ENCODE measurements around the gene HECTD4. TPM values are rescaled to one million over a fixed set of nuclear protein-coding genes. Genes with fewer than 3 reads are reported as not detected.
"Not testable (repeated sequence)": the region's sequence is repeated elsewhere in the genome, so short reads cannot be mapped to it uniquely, and the experiment has no call there.

Gene HECTD4
- total and polyA plus RNA-seq, 7 donors, result 2.1 to 22.8 (median 14.6) TPM

DNA sequence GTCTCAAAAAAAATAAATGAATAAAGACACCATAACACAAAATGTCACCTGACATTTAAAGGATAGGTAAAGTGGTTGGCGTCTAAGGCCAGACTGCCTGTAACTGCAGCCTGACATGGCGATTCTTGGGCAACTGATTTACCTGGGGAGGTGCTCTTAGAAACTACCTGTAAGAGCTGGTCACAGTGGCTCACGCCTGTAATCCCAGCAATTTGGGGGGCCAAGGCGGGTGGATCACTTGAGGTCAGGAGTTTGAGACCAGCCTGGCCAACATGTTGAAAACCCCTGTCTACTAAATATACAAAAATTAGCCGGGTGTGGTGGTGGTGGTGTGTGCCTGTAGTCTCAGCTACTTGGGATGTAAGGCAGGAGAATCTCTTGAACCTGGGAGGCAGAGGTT lies 18.8 kb upstream of the HECTD4 start:
- no peaks in the 10 kb centered on the region for H3K27me3 ChIP-seq (ENCODE audit: insufficient read depth in 3 of 3, low read length in 2 of 3)
- TF ChIP-seq, protein P1, sequence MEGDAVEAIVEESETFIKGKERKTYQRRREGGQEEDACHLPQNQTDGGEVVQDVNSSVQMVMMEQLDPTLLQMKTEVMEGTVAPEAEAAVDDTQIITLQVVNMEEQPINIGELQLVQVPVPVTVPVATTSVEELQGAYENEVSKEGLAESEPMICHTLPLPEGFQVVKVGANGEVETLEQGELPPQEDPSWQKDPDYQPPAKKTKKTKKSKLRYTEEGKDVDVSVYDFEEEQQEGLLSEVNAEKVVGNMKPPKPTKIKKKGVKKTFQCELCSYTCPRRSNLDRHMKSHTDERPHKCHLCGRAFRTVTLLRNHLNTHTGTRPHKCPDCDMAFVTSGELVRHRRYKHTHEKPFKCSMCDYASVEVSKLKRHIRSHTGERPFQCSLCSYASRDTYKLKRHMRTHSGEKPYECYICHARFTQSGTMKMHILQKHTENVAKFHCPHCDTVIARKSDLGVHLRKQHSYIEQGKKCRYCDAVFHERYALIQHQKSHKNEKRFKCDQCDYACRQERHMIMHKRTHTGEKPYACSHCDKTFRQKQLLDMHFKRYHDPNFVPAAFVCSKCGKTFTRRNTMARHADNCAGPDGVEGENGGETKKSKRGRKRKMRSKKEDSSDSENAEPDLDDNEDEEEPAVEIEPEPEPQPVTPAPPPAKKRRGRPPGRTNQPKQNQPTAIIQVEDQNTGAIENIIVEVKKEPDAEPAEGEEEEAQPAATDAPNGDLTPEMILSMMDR (IDR thresholded peaks at IDR 0.05), result no peak
- no peak for DNase-seq
- no peak overlapping the region for H3K4me3 ChIP-seq
- H3K4me1 ChIP-seq, result no peaks in the 10 kb centered on the region
- no peaks in the 10 kb centered on the region for H3K9me3 ChIP-seq
- intact Hi-C loops (cut with DNase I), result no loop called here
- ATAC-seq, result no peak
- H3K27ac ChIP-seq, result no peak overlapping the region
- 93 to 95% (median 94%) methylated on average over 5 of the region's 5 CpGs for WGBS, 3 donors
- H3K36me3 ChIP-seq (ENCODE audit: insufficient read depth in 1 of 2, low read depth in 1 of 2), result peaks cover 5 to 20% of the 10 kb centered on the region in 2 donors

DNA sequence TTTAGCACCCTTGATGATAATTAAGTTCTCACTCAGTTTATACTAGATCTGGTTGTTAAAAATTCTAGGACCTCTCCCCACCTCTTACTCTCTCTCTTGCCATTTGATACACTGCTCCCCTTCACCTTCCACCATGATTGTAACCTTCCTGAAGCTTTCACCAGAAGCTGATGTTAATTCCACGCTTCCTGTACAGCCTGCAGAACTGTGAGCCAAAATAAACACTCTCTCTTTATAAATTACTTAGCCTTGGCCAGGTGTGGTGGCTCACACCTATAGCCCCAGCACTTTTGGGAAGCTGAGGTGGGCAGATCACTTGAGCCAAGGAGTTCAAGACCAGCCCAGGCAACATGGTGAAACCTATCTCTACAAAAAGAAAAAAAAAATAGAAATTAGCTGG lies 11.1 kb upstream of the HECTD4 start:
- H3K9me3 ChIP-seq, result peaks cover 8% of the 10 kb centered on the region
- H3K27ac ChIP-seq, result no peak overlapping the region
- intact Hi-C loops (cut with DNase I), result no loop called here
- WGBS, 3 donors, result 80 to 89% (median 84%) methylated on average over 1 of the region's 1 CpG
- peaks cover 5% of the 10 kb centered on the region for H3K4me1 ChIP-seq
- no peaks in the 10 kb centered on the region for H3K27me3 ChIP-seq (ENCODE audit: insufficient read depth in 3 of 3, low read length in 2 of 3)
- H3K4me3 ChIP-seq, result no peak overlapping the region
- TF ChIP-seq, protein P1 (IDR thresholded peaks at IDR 0.05), result no peak
- ATAC-seq, result no peak
- no peaks in the 10 kb centered on the region for H3K36me3 ChIP-seq (ENCODE audit: insufficient read depth in 1 of 2, low read depth in 1 of 2)
- DNase-seq, result no peak

DNA sequence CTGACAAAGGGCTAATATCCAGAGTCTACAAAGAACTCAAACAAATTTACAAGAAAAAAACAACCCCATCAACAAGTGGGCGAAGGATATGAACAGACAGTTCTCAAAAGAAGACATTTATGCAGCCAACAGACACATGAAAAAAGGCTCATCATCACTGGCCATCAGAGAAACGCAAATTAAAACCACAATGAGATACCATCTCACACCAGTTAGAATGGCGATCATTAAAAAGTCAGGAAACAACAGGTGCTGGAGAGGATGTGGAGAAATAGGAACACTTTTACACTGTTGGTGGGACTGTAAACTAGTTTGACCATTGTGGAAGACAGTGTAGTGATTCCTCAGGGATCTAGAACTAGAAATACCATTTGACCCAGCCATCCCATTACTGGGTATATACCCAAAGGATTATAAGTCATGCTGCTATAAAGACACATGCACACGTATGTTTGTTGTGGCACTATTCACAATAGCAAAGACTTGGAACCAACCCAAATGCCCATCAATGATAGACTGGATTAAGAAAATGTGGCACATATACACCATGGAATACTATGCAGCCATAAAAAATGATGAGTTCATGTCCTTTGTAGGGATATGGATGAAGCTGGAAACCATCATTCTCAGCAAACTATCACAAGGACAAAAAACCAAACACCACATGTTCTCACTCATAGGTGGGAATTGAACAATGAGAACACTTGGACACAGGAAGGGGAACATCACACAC lies 7.9 kb upstream of the HECTD4 start:
- H3K4me3 ChIP-seq; H3K9me3 ChIP-seq; ATAC-seq; H3K36me3 ChIP-seq (ENCODE audit: insufficient read depth in 1 of 2, low read depth in 1 of 2); H3K27me3 ChIP-seq (ENCODE audit: insufficient read depth in 3 of 3, low read length in 2 of 3); H3K4me1 ChIP-seq; DNase-seq; H3K27ac ChIP-seq: not testable (repeated sequence)
- intact Hi-C loops (cut with DNase I), result loop anchor here in 1 of 2 donors (5.0 to 10.0 kb wide), 3 partner anchors 93 to 445 kb away; no protein-coding TSS in a partner anchor
- 78 to 83% (median 78%) methylated on average over 2 to 3 of the region's 4 CpGs for WGBS, 3 donors

DNA sequence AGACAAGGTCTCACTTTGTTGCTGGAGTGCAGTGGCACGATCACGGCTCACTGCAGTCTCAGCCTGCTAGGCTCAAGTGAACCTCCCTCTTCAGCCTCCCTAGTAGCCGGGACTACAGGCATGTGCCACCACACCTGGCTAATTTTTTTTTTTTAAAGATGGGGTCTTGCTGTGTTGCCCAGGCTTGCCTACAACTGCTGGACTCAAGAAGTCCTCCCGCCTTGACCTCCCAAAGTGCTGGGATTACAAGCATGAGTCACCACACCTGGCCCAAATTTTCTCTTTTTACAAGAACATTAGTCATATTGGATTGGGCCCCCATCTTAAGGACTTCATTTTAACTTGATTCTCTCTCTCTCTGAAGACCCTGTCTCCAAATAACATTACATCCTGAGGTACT lies 7.0 kb upstream of the HECTD4 start:
- ATAC-seq, result no peak
- H3K36me3 ChIP-seq (ENCODE audit: insufficient read depth in 1 of 2, low read depth in 1 of 2), result no peaks in the 10 kb centered on the region
- intact Hi-C loops (cut with DNase I), result loop anchor here in 1 of 2 donors (5.0 to 10.0 kb wide), 3 partner anchors 92 to 444 kb away; no protein-coding TSS in a partner anchor

DNA sequence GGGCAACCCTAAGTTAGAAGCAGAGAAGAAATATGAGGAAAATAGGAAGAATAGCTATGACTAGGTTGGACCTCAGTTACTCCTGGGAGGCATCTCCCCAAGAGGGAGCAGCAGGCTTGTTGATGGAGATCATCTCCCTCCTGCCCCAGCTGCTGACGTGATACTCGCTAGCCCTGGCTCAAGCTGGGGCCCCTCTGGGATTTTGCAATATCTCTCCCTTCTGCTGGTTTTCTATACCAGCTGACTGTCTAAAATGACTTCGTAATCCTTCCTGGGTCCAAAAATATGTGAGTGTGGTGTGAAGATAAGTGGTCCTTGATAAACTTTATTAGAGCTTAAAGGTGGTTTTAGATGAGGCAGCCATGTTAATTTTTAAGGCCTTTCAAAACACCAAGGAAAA lies 4.5 kb upstream of the HECTD4 start:
- no peak overlapping the region for H3K4me3 ChIP-seq
- WGBS, 3 donors, result 52 to 76% (median 60%) methylated on average over 3 of the region's 3 CpGs
- intact Hi-C loops (cut with DNase I), result loop anchor here in 1 of 2 donors (1.0 to 10.0 kb wide), 4 partner anchors 89 to 442 kb away; no protein-coding TSS in a partner anchor
- TF ChIP-seq, protein P1 (IDR thresholded peaks at IDR 0.05), result no peak
- no peaks in the 10 kb centered on the region for H3K9me3 ChIP-seq
- no peak for ATAC-seq
- no peaks in the 10 kb centered on the region for H3K4me1 ChIP-seq
- H3K27me3 ChIP-seq (ENCODE audit: insufficient read depth in 3 of 3, low read length in 2 of 3), result no peaks in the 10 kb centered on the region
- no peak overlapping the region for H3K27ac ChIP-seq
- DNase-seq, result peak in 1 of 2 donors; percentile 61
- H3K36me3 ChIP-seq (ENCODE audit: insufficient read depth in 1 of 2, low read depth in 1 of 2), result no peaks in the 10 kb centered on the region

More for the DNA sequence above, 7.0 kb upstream of the HECTD4 start:
- WGBS, 3 donors, result 87 to 90% (median 89%) methylated on average over 4 of the region's 4 CpGs
- no peaks in the 10 kb centered on the region for H3K27me3 ChIP-seq (ENCODE audit: insufficient read depth in 3 of 3, low read length in 2 of 3)
- peaks cover 5% of the 10 kb centered on the region for H3K4me1 ChIP-seq
- no peak overlapping the region for H3K4me3 ChIP-seq
- no peak overlapping the region for H3K27ac ChIP-seq
- H3K9me3 ChIP-seq, result no peaks in the 10 kb centered on the region
- DNase-seq, result no peak
- TF ChIP-seq, protein P1 (IDR thresholded peaks at IDR 0.05), result no peak

Data from psoas muscle (tissue), 8 donors.